8988T (cell line): Measurements from ENCODE around the gene WBP11.
"Not testable (repeated sequence)": the region's sequence is repeated elsewhere in the genome, so short reads cannot be mapped to it uniquely, and the experiment has no call there.

Source experiments
- DNase-seq: peaks from one replicate; pipeline ENCODE4 v3.0.0; 2011

Gene WBP11

DNA sequence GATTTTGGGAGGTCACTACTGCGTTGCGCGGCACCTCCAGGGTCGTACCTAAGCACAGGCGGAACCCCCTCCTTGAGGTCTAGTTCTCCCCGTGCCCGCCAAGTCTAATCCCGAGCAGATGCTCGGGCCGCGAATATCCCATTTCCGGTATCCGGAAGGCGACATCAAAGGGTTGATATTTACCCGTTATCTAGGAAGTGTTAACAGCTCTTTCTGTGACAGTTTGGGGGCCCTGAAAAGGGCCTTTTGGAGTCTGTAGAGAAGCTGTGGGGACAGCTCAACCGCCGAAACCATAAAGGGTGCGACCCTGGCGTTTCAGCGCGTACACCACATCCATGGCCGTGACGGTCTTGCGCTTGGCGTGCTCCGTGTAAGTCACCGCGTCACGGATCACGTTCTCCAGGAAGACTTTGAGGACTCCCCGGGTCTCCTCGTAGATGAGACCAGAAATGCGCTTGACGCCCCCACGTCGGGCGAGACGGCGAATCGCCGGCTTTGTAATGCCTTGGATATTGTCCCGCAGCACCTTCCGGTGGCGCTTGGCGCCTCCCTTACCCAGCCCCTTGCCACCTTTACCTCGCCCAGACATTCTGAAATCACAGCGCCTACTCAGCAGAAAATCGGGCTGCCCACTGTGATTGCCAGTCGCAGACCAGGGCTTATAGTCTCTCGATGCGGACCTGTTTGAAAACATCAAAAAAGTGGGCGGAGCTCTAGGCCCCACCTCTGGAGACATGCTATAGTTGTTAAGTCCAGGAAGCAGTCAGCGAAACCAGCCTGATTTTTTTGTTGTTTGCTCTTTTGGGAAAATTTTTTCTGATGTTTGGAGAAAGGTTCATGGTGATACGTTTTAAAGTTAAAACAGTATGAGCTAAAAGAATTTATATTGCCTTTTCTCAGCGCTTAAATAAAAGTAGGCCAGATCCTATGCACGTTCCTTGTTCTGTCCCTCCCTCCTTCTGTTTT is 32.5 kb downstream of the WBP11 start:
- peak; percentile 36 for DNase-seq

DNA sequence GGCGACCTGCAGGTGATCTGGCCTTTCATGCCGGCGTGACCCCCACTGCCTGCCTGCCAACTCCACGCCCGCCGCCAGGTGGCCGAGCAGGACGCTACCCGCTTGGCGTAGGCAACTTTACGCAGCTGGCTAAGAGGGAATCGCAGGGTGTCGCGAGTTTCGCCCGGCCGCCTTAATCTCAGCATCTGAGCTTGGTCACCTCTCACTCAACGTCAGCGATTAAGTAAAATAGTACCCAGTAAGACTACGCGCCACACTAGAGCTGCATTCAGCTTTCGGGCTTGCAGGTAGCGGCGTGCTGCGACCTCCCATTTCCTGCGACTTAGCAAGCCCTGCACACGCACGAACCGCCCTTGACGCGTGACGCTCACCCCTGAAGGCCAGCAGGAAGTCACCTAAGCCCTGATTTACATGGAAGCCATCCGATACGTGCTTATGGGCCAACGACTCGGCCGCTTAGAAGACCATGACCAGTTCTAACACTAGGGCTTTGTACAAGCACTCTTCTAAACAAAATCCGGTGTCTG is 33.2 kb downstream of the WBP11 start:
- no peak for DNase-seq

DNA sequence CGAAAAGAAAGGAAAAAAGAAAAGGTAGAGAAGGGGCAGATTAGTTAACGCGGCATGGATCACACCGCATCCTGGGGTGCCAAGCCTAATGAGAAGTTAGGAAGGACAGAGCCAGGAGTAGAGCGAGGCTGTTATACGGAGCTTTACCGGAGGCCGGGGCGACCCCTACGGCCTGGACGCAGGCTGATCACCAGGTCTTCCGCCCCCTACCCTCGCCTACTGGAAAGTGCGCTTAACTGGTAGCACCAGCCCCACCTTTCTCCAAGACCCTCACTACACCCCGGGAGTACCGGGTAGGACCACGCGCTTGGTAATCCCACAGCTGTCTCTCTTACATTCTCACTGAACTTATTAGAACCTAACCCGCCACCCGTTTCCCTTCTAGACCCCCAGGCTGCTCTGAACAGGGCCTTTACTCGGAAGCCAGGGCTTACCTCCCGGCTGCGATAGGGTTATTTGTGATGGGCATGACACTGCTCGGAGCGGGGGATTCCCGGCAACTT is 33.8 kb downstream of the WBP11 start:
- DNase-seq = no peak

DNA sequence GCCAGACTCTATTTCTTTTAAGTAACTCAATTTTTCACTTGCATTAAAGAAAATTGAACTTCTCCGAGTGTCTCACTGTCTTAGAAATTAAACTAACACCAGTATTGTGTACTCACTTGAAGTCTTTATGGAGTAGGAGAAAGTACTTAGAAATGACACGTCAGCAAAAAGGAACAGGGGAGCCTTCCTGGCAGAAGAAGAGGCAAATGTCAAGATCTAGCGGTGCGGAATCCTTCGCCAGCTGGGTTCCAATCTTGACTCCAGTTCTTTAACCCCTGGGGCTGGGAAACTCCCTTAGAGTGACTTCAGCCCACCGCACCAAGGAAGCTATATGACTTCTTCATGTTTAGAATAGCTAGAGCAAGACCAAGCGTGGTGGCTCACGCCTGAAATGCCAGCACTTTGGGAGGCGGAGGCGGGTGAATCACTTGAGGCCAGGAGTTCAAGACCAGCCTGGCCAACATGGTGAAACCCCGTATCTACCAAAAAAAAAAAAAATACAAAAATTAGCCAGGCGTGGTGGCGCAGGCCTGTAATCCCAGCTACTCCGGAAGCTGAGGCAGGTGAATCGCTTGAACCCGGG is 34.4 kb downstream of the WBP11 start:
- DNase-seq = no peak

DNA sequence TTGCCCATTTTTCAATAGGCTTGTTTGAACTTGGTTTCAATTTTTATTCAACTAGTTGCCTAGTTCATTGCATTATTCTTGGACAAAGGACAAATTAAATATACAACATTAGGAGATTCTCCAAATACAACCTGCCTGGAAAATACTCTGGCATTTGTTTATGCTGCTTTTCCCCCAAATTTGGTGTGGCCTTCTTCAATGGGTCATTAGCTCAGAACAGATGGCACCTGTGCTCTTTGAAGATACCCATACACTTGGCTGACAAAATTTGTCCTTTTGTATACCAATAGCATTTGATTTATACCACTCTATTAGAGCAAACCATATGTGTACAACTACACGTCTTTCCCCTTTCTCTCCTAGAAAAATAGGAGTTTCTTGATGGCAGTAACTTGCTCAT is 35.7 kb downstream of the WBP11 start:
- DNase-seq = no peak

DNA sequence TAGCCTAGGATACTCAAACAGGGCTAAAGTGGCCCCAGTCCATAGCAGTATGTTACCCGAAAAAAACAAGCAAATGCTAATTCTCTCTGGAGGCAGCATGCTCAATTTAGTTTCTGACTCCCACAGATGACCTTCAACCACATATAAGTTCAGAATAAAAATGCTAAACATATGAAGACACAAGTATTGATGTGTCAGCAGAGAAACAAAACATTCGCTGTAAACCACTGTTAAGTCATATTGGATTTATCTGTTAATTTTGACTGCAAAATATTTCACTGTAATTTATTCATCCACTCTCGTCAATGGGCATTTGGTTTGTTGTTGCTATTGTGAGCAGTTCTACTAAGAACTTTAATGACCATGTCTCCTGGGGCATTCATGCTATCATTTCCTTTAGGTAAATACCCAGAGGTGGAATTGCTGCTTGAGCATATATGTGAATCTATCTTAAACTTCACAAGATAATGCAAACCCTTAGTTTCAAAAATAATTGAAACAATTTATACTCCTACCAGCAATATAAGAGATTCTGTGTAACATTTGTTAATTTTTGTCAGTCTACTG is 36.5 kb downstream of the WBP11 start:
- DNase-seq = no peak

DNA sequence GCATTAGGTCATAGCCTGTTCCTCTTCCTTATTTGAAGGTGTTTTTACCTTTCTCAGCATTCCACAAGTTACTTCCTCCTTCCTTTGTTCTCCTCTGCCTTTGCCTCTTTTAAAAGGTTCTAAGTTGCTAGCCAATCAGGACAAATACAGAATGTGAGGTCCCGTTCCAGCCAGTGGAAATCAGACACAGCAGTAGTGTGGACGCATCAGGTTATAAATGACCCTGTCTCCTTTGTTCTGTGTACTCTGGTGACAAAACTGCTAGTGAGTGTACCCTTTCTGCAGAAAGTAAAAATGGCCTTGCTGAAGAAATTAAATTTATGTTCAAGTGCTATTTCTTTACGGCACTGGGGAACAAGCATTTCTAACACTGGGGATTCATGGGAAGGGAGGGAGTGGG is 37.3 kb downstream of the WBP11 start:
- not testable (repeated sequence) for DNase-seq

DNA sequence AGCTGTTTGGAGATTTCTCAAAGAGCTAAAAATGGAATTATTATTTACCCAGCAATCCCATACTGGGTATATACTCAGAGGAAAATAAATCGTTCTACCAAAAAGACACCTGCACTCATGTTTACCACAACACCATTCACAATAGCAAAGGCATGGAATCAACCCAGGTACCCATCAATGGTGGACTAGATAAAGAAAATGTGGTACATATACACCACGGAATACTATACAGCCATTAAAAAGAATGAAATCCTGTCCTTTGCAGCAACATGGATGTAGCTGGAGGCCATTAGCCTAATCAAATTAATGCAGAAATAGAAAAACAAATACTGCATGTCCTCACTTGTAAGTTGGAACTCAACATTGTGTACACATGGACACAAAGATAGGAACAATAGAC is 37.9 kb downstream of the WBP11 start:
- no peak for DNase-seq

DNA sequence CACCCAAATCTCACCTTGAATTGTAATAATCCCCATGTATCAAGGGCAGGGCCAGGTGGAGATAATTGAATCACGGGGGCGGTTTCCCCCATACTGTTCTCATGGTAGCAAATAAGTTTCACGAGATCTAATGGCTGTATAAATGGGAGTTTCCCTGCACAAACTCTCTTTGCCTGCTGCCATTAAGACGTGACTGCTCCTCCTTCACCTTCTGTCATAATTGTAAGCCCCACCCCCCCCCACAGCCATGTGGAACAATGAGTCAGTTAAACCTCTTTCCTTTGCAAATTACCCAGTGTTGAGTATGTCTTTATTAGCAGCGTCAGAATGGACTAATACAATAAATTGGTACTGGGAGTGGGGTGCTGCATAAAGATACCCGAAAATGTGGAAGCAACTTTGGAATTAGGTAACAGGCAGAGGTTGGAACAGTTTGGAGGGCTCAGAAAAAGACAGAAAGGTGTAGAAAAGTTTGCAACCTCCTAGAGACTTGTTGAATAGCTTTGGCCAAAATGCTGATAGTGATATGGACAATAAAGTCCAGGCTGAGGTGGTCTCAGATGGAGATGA is 43.5 kb downstream of the WBP11 start:
- not testable (repeated sequence) for DNase-seq

DNA sequence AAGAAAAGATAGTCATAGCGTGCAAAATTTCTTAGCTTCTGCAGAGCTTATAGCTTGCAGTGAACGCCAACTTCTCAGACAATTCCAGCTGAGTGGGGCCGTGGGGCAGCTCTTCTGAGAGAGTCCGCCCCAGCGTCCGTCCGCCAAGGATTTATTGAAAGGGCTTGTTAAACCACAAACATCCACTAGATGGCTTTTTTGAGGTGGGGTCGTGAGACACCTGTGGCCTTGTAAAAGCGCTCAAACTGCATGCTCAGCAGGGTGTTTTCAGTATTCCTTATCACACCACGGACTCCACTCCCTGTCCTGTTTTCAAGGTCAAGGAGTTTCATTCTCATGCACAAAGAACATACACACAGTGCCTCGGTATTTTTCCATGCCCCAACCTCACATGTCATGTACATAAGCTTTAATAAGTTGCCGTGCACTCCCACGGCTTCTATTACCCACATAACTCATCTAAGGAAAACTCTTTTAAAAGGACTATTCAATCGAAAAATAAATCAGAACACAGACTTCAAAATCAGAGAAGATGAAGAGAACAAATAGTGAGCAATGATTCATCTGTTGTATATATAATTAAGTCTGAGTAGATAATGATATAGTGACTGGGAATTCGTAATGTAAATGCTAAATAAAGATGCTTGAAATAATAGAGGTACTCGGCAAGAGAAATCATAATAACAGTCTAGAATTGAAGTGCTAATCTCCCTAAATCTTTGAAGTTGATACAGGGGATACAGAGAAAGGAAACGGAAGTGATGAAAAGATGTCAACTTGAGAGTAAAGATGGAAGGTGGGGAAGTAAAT is 46.7 kb downstream of the WBP11 start:
- DNase-seq = no peak

DNA sequence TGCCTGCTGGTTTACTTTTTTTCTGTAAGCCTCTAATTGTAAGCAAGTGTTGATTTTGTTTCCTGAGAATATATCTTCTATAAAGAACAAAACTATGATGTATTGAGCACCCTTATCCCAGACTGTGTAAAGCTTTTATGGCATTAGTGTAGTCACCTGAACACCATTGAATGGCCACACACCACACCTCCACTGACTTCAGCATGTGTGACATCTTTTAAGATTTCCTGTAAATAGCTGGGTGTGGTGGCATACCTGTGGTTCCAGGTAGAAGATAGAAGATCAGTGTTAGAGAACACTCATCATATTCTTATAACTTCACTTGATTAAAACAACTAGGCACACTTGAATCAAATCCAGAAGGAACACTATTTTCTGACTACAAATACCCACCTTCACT is 51.3 kb downstream of the WBP11 start:
- no peak for DNase-seq

DNA sequence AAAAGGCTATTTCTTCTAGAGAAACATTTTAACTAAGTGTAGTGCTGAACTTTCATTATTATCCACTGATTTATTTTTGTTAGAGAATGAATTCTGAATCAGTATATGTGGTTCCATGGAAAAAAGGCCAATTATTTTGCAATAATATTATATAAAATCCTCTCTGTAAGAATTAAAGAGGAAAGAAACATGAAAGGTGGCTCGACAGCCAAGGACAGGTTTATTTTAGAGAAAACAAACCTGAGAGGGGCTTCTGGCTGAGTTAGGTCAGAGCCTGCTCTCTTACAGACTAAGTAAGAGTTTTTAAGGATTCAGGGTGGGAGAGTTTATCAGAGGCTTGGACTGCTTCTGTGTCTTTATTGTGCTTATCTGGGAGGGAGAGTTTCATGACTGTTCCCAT is 60.2 kb downstream of the WBP11 start:
- DNase-seq = no peak

DNA sequence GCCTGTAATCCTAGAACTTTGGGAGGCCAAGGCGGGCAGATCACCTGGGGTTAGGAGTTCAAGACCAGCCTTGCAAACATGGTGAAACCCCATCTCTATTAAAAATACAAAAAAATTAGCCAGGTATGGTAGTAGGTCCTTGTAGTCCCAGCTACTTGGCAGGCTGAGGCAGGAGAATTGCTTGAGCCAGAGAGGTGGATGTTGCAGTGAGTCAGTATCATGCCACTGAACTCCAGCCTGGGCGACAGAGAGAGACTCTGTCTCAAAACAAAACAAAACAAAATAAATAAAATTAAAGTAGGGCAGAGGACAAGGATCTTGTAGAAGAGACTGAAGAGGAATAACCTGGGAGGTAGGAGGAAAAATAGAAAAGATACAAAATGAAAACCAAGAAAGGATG is 61.3 kb downstream of the WBP11 start:
- no peak for DNase-seq

DNA sequence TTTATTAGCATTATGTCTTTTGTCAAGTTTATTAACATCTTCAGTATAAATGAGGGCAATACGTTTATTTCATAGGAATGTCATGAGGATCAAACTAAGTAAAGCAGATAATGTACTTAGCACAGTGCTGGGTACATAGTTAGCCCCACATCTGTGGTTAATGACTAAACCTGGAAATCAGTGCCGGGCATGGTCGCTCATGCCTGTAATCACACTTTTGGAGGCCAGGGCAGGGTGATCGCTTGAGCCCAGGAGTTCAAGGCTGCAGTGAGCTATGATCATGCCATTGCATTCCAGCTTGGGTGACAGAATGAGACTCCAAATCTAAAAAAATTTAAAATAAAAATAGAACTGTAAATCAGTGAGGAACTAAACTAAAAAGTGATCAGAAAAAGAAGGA is 62.1 kb downstream of the WBP11 start:
- no peak for DNase-seq

DNA sequence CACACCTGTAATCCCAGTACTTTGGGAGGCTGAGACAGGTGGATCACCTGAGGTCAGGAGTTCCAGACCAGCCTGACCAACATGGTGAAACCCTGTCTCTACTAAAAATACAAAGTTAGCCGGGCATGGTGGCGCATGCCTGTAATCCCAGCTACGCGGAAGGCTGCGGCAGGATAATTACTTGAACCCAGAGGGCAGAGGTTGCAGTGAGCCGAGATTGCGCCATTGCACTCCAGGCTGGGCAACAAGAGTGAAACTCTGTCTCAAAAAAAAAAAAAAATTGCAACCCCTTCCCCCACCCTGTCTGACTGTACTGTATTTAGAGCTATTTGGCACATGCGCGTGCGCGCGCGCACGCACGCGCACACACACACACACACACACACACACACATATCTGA is 66.8 kb downstream of the WBP11 start:
- DNase-seq = not testable (repeated sequence)
